Transverse colon (tissue), 4 donors: ENCODE results near the gene KRTAP5-4. TPM values are rescaled to one million over a fixed set of nuclear protein-coding genes. Genes with fewer than 3 reads are reported as not detected.

ENCODE experiments used
- DNase-seq: peaks from one replicate; pipeline ENCODE4 v3.0.0-alpha.2; 2019
- H3K27ac ChIP-seq, 4 donors: fragments of 200-600 bp; sonication (generic); 2 replicates each; pipeline ENCODE4 v1.5.1; 2016 to 2018; ENCODE audit warnings: inconsistent platforms in 4 of 4
- H3K27me3 ChIP-seq: fragments of 200-600 bp; sonication (generic); 2 replicates; pipeline ENCODE4 v1.5.1; 2017; ENCODE audit warnings: inconsistent platforms
- H3K36me3 ChIP-seq, 4 donors: fragments of 200-600 bp; sonication (generic); 2 replicates each; pipeline ENCODE4 v1.5.1; 2017 to 2019; ENCODE audit warnings: inconsistent platforms in 4 of 4
- H3K4me1 ChIP-seq, 4 donors: fragments of 200-600 bp; sonication (generic); 2 replicates each; pipeline ENCODE4 v1.5.1; 2017 to 2020; ENCODE audit warnings: inconsistent platforms in 4 of 4
- H3K4me3 ChIP-seq, 4 donors: fragments of 200-600 bp; sonication (generic); 1 replicate in 1 of 4; 2 replicates in 3 of 4; pipeline versions ENCODE4 v1.5.1 to v1.6.1; 2017 to 2019; ENCODE audit warnings: inconsistent platforms in 4 of 4
- H3K9me3 ChIP-seq, 2 donors: fragments of 200-600 bp; sonication (generic); 2 replicates each; pipeline ENCODE4 v1.5.1; 2017 to 2019; ENCODE audit warnings: inconsistent platforms in 2 of 2
- EP300 ChIP-seq: sonication (generic); formaldehyde crosslinking; IDR thresholded peaks from one replicate; pipeline ENCODE4 v1.6.1; 2017; ENCODE audit warnings: antibody characterized with exemption, low read depth
- POLR2A ChIP-seq: fragments of 450-650 bp; IDR thresholded peaks from one replicate; pipeline ENCODE4 v1.6.1; 2016; ENCODE audit warnings: antibody characterized with exemption, mild to moderate bottlenecking, moderate library complexity
- POLR2AphosphoS5 ChIP-seq, 3 donors: sonication (generic); formaldehyde crosslinking; IDR thresholded peaks; one replicate each; pipeline ENCODE4 v1.6.1; 2016; ENCODE audit warnings: antibody characterized with exemption in 3 of 3
- WGBS, 2 donors: methylation state at CpG; one replicate each; pipeline ENCODE4 v1.1.5; 2018; ENCODE audit warnings: low coverage in 1 of 2; 5-methylcytosine and 5-hydroxymethylcytosine counted together
- in situ Hi-C, 4 donors: fragments of 200-750 bp; cut with MboI; loops; one replicate each; pipeline versions ENCODE4 v1.15.0 to v1.15.1; 2017; ENCODE audit warnings: low sequenced_read_pairs in 3 of 4, low pct_ligation_motif_present in 1 of 4, low pct_unique_long_range_greater_than_20kb in 1 of 4
- intact Hi-C: fragments of 100-400 bp; cut with DNase I; formaldehyde crosslinking; loops from one replicate; pipeline ENCODE4 v1.15.1; 2023; ENCODE audit warnings: low total_unique reads
- total RNA-seq, 4 donors: library from RNA; depleted of rRNA; stranded (reverse); fragments of >200 nt; gene quantifications; one replicate each; pipeline ENCODE4 v1.1.0, GENCODE V29; 2016
- TF ChIP-seq, protein P1 (sequence below), 5 experiments: fragments of 200-600 bp in 3 of 5; fragments of 450-650 bp in 2 of 5; sonication (generic) in 3 of 5; IDR thresholded peaks; 1 replicate in 2 of 5; 2 replicates in 3 of 5; pipeline ENCODE4 v1.5.1; 2016 to 2017; ENCODE audit warnings: antibody characterized with exemption in 5 of 5, inconsistent platforms in 3 of 5, mild to moderate bottlenecking in 2 of 5, moderate library complexity in 1 of 5

KRTAP5-4 gene
- total RNA-seq, 4 donors from 2014 or later = not detected

DNA sequence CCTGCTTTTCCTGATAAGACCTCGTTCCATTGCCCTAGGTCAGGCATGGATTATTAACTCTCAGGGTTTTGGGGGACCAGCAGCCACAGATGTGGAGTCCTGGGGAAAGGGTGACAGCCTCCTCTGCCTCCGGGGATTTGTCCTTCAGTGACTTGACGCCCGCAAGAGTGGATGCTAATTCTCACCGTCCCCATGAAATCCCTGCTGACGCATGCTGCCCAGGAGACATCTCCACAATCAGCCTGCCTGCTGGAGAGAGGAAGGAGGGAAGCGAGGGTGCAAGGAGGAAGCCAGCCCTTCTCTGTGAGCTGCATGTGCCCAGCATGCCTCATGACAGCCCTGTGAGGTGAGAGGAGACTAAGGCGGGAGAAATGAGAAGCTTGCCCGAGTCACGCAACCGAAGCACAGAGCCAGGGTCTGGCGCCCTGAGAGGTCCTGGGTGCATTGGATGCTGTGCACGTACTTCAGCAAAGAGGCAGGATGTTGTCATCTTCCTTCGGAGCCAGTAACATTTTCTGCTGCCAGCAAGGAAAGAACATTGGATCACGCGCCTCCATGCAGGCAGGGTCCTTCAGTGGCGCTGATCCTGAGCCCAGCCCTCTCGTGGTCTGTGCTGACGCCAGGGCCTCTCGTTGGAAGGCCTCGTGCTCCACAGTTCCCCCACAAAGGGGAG is 47.7 kb upstream of the KRTAP5-4 start:
- Histone ChIP-seq H3K4me1 (no peaks in the 10 kb centered on the region), H3K27me3 (peaks cover 56% of the 10 kb centered on the region), H3K27ac (no peak overlapping the region), H3K4me3 (no peak overlapping the region), H3K9me3 (no peaks in the 10 kb centered on the region), H3K36me3 (no peaks in the 10 kb centered on the region)
- in situ Hi-C loops (no loop called here), intact Hi-C loops (no loop called here)
- no peak for TF ChIP-seq POLR2A
- no peak for TF ChIP-seq EP300
- no peak for TF ChIP-seq POLR2AphosphoS5 (IDR thresholded peaks at IDR 0.05)
- TF ChIP-seq, protein P1, sequence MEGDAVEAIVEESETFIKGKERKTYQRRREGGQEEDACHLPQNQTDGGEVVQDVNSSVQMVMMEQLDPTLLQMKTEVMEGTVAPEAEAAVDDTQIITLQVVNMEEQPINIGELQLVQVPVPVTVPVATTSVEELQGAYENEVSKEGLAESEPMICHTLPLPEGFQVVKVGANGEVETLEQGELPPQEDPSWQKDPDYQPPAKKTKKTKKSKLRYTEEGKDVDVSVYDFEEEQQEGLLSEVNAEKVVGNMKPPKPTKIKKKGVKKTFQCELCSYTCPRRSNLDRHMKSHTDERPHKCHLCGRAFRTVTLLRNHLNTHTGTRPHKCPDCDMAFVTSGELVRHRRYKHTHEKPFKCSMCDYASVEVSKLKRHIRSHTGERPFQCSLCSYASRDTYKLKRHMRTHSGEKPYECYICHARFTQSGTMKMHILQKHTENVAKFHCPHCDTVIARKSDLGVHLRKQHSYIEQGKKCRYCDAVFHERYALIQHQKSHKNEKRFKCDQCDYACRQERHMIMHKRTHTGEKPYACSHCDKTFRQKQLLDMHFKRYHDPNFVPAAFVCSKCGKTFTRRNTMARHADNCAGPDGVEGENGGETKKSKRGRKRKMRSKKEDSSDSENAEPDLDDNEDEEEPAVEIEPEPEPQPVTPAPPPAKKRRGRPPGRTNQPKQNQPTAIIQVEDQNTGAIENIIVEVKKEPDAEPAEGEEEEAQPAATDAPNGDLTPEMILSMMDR (IDR thresholded peaks at IDR 0.05) = no peak
- no peak for DNase-seq
- 71 to 85% methylated on average over 5 to 17 of the region's 21 CpGs for WGBS, 2 donors

DNA sequence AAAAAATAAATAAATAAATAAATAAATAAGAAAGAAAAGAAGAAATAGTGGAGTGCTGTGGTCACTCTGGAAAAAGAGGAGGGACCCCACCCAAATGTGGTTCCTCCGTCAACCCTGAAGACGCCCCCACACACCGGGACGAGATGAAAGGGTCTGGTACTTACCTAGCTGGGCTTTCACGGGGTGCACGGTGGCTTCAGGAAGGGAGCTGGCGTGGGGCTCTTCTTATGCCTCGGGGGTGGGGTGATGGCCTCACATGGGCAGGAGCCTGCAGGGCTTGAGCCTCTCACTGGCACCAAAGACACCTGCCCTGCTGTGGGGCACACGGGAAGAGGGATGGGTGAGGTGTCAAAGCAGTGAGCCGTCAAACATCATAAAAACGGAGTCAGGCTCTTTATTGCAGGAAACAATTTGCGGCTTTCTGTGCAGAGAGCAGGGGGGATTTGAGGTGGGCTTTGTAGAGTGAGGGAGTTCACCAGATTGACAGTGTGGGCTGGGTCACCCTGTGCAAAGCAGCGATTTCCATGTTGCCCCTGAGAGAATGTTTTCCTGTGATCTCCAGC is 47.1 kb upstream of the KRTAP5-4 start:
- in situ Hi-C loops = no loop called here
- Histone ChIP-seq H3K27ac (no peak overlapping the region), H3K4me1 (no peaks in the 10 kb centered on the region), H3K36me3 (no peaks in the 10 kb centered on the region), H3K4me3 (no peak overlapping the region), H3K9me3 (no peaks in the 10 kb centered on the region), H3K27me3 (peaks cover 49% of the 10 kb centered on the region)
- intact Hi-C loops = no loop called here
- TF ChIP-seq POLR2AphosphoS5 (IDR thresholded peaks at IDR 0.05) (no peak), EP300 (no peak), POLR2A (no peak)
- TF ChIP-seq, protein P1 (IDR thresholded peaks at IDR 0.05) = no peak
- WGBS, 2 donors = 23 to 25% methylated on average over 8 to 13 of the region's 13 CpGs
- no peak for DNase-seq

DNA sequence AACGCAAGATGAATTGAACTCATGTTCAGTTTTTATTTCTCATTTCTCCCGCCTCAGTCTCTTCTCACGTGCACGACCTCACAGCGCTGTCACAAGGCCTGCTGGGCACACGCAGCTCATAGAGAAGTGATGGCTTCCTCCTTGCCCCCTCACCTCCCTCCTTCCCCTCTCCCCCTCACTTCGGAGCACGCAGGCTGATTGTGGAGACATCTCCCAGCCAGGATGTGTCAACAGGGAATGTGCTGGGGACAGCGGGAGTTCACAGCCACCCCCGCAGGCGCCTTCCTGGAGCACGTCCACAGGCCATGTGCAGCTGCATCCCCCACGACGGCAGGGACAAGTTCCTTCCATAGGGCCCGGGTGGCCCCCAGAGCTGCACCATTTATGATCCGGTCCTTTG is 46.0 kb upstream of the KRTAP5-4 start:
- intact Hi-C loops = no loop called here
- Histone ChIP-seq H3K4me1 (no peaks in the 10 kb centered on the region), H3K36me3 (no peaks in the 10 kb centered on the region), H3K4me3 (no peak overlapping the region), H3K27ac (no peak overlapping the region), H3K9me3 (no peaks in the 10 kb centered on the region), H3K27me3 (peaks cover 38% of the 10 kb centered on the region)
- WGBS, 2 donors = 56 to 57% methylated on average over 4 to 16 of the region's 16 CpGs
- TF ChIP-seq, protein P1 (IDR thresholded peaks at IDR 0.05) = no peak
- TF ChIP-seq POLR2A = no peak
- TF ChIP-seq EP300 = no peak
- TF ChIP-seq POLR2AphosphoS5 (IDR thresholded peaks at IDR 0.05) = no peak
- no peak for DNase-seq
- in situ Hi-C loops = no loop called here

DNA sequence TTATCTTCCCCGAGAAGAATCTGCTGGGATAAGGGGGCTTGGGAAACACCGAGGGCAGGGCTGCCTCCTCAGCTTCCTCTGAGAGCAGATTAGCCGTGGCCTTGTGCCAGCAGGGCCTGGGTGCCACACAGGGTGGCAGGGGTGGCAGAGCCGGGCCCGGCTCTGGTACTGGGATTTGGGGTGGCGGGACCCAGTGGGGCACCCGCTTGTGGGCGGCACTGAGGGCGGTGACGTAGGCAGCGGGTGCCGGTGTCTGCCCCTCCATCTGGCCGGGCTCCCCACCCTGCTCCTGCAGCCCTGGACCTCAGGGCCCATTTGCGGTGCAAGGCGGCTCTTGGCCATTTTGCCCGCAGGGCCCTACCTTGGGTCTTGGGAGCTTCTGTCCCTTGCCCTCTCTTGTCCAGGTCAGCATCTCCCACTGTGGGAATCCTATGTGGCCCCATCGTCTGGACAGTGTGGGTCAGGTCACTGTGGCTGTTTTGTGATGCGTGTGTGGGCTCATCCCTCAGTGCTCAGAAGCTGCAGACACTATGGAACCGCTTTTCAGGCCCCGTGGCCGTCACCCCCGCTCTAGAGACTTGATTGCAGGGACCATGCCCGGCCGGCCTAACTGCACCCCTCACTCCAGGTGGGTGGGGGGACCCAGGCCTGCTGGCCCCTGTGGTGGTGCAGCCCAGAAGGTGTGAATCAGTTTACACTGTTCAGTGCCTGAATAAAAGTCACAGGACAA is 45.3 kb upstream of the KRTAP5-4 start:
- H3K9me3 ChIP-seq = no peaks in the 10 kb centered on the region
- TF ChIP-seq POLR2A (no peak), POLR2AphosphoS5 (IDR thresholded peaks at IDR 0.05) (no peak), EP300 (no peak)
- DNase-seq = no peak
- 82% methylated on average over 23 of the region's 24 CpGs; no CpG with 5 or more reads in 1 of the 2 donors for WGBS, 2 donors
- no peak overlapping the region for H3K27ac ChIP-seq
- peaks cover 32% of the 10 kb centered on the region for H3K27me3 ChIP-seq
- H3K4me3 ChIP-seq = no peak overlapping the region
- H3K36me3 ChIP-seq = no peaks in the 10 kb centered on the region
- in situ Hi-C loops (no loop called here), intact Hi-C loops (no loop called here)
- H3K4me1 ChIP-seq = no peaks in the 10 kb centered on the region
